ENCODE data around the gene SVOPL.

Gene SVOPL

GRCh38 chr7:138555684-138556083 lies 145.5 kb downstream of the SVOPL start:
- DNase-seq: no peak

DNA sequence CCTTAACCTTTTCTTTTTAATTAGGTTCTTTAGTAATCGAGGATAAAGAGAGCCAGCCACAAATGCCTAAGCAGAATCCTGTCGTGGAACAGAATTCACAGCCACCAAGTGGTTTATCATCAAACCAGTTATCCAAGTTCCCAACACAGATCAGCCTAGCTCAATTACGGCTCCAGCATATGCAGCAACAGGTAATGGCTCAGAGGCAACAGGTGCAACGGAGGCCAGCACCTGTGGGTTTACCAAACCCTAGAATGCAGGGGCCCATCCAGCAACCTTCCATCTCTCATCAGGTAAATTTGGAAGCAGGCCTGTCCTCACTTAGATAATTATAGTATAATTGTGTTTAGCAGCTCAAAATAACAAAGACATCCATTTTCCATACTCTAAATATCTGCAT lies 146.5 kb downstream of the SVOPL start:
- DNase-seq: no peak

- DNase-seq: no peak
These were observed 147.4 kb downstream of the SVOPL start for GRCh38 chr7:138553805-138554204.

DNA sequence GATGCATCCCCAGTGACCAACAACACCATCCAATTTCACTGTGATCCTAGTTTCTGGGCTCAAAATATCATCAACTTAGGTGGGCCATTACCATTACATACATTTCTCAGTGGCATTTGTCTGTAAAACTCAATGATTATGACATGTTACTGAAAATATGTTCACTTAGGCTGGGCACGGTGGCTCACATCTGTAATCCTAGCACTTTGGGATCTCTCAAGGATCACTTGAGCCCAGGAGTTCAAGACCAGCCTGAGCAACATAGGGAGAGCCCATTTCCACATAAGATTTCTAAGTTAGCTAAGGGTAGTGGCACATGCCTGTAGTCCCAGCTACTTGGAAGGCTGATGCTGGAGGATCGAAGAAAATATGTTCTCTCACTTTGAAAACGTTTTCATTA lies 150.1 kb downstream of the SVOPL start:
- no peak for DNase-seq

GRCh38 chr7:138550337-138550736 lies 150.8 kb downstream of the SVOPL start:
- DNase-seq: no peak

GRCh38 chr7:138549082-138549481 lies 152.1 kb downstream of the SVOPL start:
- DNase-seq: no peak

DNA sequence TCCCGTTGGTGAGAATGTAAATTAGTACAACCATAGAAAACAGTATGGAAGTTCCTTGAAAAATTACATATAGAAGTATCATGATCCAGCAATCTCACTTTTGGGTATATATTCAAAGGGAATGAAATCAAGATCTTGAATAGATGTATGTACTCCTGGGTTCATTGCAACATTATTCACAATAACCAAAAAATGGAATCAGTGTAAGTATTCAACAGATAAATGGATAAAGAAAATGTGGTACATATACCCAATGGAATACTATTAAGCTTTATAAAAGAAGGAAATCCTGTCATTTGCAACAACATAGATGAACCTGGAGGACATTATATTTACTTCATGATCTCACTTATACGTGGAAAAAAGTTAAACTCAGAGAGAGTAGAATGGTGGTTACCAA lies 154.3 kb downstream of the SVOPL start:
- DNase-seq: no peak

GRCh38 chr7:138546064-138546619 lies 155.0 kb downstream of the SVOPL start:
- no peak for DNase-seq

DNA sequence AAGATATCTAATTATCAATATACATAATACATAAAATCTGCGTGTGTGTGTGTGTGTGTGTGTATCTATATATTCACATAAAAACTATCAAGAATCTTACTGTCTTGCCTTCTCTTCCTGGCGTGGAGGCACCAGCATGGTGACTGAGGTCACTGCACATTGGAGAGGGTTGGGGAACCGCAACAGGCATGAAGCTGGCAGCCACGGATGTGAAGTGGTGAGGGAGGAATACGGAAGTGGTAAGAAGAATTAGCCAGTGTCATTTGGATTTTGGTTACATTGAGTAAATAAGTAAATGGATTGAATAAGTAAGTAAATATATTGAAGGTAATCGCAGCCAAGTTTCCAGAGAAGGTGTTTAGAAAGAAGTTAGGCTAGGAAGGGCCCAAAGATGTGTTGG lies 156.0 kb downstream of the SVOPL start:
- no peak for DNase-seq

All from NCI-H2081 treated with DMSO at 0.1 percent for 48 hours (cell line).